ENCODE data around the gene CSF2RB.
A peak's percentile ranks its signal among the peaks of the same experiment; 100 is the strongest.

Gene CSF2RB

GRCh38 chr22:36913427-36914389 lies at the start of gene CSF2RB:
Gene CSF2RB, plus strand, starts transcription at chr22:36913628. Its CDS starts 8,580 bp downstream, at chr22:36922208.
- DNase-seq, result no peak

GRCh38 chr22:36863979-36864378 lies 49.4 kb upstream of the CSF2RB start:
- no peak for DNase-seq

GRCh38 chr22:36864454-36865215 lies 48.8 kb upstream of the CSF2RB start:
- DNase-seq, result no peak

- no peak for DNase-seq
Observed at GRCh38 chr22:36865346-36865745, 48.1 kb upstream of the CSF2RB start.

GRCh38 chr22:36867695-36868094 lies 45.7 kb upstream of the CSF2RB start:
- DNase-seq, result no peak

- DNase-seq, result no peak
Observed at GRCh38 chr22:36868546-36869181, 44.8 kb upstream of the CSF2RB start.

GRCh38 chr22:36870250-36870649 lies 43.2 kb upstream of the CSF2RB start:
- no peak for DNase-seq

GRCh38 chr22:36871669-36872081 lies 41.8 kb upstream of the CSF2RB start:
- DNase-seq, result no peak

- no peak for DNase-seq
Observed at GRCh38 chr22:36872084-36872483, 41.3 kb upstream of the CSF2RB start.

- no peak for DNase-seq
Observed at GRCh38 chr22:36872866-36873498, 40.4 kb upstream of the CSF2RB start.

GRCh38 chr22:36873614-36874308 lies 39.7 kb upstream of the CSF2RB start:
- peak; percentile 55 for DNase-seq

GRCh38 chr22:36874309-36874696 lies 39.1 kb upstream of the CSF2RB start:
- no peak for DNase-seq

- DNase-seq, result no peak
Observed at GRCh38 chr22:36874736-36875135, 38.7 kb upstream of the CSF2RB start.

GRCh38 chr22:36875741-36876140 lies 37.7 kb upstream of the CSF2RB start:
- no peak for DNase-seq

- no peak for DNase-seq
Observed at GRCh38 chr22:36879775-36880174, 33.7 kb upstream of the CSF2RB start.

GRCh38 chr22:36881504-36882245 lies 31.8 kb upstream of the CSF2RB start:
- DNase-seq, result no peak

- no peak for DNase-seq
Observed at GRCh38 chr22:36884349-36885158, 28.9 kb upstream of the CSF2RB start.

GRCh38 chr22:36885474-36885873 lies 28.0 kb upstream of the CSF2RB start:
- DNase-seq, result no peak

GRCh38 chr22:36886016-36886415 lies 27.4 kb upstream of the CSF2RB start:
- DNase-seq, result no peak

GRCh38 chr22:36887162-36887561 lies 26.3 kb upstream of the CSF2RB start:
- DNase-seq, result no peak

GRCh38 chr22:36891646-36892045 lies 21.8 kb upstream of the CSF2RB start:
- no peak for DNase-seq

Data from stimulated activated CD4-positive, alpha-beta T cell treated with anti-CD3 and anti-CD28 coated beads, Interleukin-15, amount 100 ng/mL, for 24 hours (primary cell).